SK-N-MC (cell line): Measurements from ENCODE around the gene ERGIC3.

Experiments used
- FOXP2 ChIP-seq: optimal IDR thresholded peaks from 2 replicates; pipeline ENCODE3; 2011; ENCODE audit warnings: mild to moderate bottlenecking, moderate library complexity; ENCODE audit not compliant: insufficient read depth; ENCODE audit errors: extremely low read length, control extremely low read depth
- POLR2AphosphoS5 ChIP-seq: IDR thresholded peaks from 2 replicates; pipeline ENCODE4 v1.6.1; 2012; ENCODE audit warnings: mild to moderate bottlenecking, low read depth, low read length, borderline replicate concordance

GRCh38 chr20:35598899-35599775 is 57.3 kb downstream of the ERGIC3 start:
- TF ChIP-seq POLR2AphosphoS5 (no peak), FOXP2 (no peak)
